Memory B cell (primary cell): Measurements from ENCODE around the gene KIF26B.
"Not testable (repeated sequence)": the region's sequence is repeated elsewhere in the genome, so short reads cannot be mapped to it uniquely, and the experiment has no call there.

Source experiments
- ATAC-seq: fragments of 150-1000 bp; cut with Tn5 transposase; 2 replicates; pipeline ENCODE4 v1.10.0; 2021; ENCODE audit warnings: low read depth, mild to moderate bottlenecking, moderate library complexity
- DNase-seq, 2 donors: peaks; one replicate each; pipeline ENCODE4 v3.0.0; 2022; ENCODE audit warnings: low spot score in 2 of 2
- H3K27ac Mint-ChIP-seq: one replicate; pipeline ENCODE4 v1.8.0; 2022; ENCODE audit warnings: mild to moderate bottlenecking, moderate library complexity, mixed read lengths
- H3K27me3 Mint-ChIP-seq: one replicate; pipeline ENCODE4 v1.8.0; 2022; ENCODE audit warnings: mixed read lengths
- H3K36me3 Mint-ChIP-seq: one replicate; pipeline ENCODE4 v1.8.0; 2022; ENCODE audit warnings: mild to moderate bottlenecking, mixed read lengths
- H3K4me1 Mint-ChIP-seq: one replicate; pipeline ENCODE4 v1.8.0; 2022; ENCODE audit warnings: mixed read lengths
- H3K4me3 Mint-ChIP-seq: one replicate; pipeline ENCODE4 v1.8.0; 2022; ENCODE audit warnings: mild to moderate bottlenecking, moderate library complexity, mixed read lengths
- H3K9me3 Mint-ChIP-seq: one replicate; pipeline ENCODE4 v1.8.0; 2022; ENCODE audit warnings: mixed read lengths

Gene KIF26B

GRCh38 chr1:245337829-245338484, 183.2 kb downstream of the KIF26B start:
- no peaks in the 10 kb centered on the region for H3K9me3 Mint-ChIP-seq
- H3K27me3 Mint-ChIP-seq, result peaks cover 3% of the 10 kb centered on the region
- H3K36me3 Mint-ChIP-seq, result no peaks in the 10 kb centered on the region
- no peak for ATAC-seq
- no peaks in the 10 kb centered on the region for H3K4me1 Mint-ChIP-seq
- H3K4me3 Mint-ChIP-seq, result no peak overlapping the region
- no peak overlapping the region for H3K27ac Mint-ChIP-seq
- no peak for DNase-seq

DNA sequence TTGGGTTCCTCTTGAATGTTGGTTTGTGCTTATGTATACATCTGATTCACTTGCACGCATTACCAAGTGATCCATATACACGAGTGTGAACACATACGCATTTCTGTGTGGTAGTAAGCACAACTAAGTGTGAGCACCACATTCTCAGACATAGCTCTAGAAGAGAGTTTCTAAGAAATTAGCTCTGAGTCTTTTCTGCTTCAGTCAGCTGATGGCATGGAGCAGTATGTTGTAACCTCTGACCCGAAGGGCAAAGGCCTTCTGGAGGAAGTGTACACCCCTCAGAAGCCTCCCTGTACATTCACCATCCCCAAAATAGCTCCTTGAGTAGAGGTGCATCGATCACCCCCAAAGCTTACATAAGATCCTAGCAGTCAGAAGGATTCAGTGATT, 183.7 kb downstream of the KIF26B start:
- no peaks in the 10 kb centered on the region for H3K4me1 Mint-ChIP-seq
- H3K27me3 Mint-ChIP-seq, result peaks cover 2% of the 10 kb centered on the region
- H3K9me3 Mint-ChIP-seq, result no peaks in the 10 kb centered on the region
- H3K27ac Mint-ChIP-seq, result no peak overlapping the region
- no peak overlapping the region for H3K4me3 Mint-ChIP-seq
- DNase-seq (no peak), ATAC-seq (no peak)
- H3K36me3 Mint-ChIP-seq, result no peaks in the 10 kb centered on the region

DNA sequence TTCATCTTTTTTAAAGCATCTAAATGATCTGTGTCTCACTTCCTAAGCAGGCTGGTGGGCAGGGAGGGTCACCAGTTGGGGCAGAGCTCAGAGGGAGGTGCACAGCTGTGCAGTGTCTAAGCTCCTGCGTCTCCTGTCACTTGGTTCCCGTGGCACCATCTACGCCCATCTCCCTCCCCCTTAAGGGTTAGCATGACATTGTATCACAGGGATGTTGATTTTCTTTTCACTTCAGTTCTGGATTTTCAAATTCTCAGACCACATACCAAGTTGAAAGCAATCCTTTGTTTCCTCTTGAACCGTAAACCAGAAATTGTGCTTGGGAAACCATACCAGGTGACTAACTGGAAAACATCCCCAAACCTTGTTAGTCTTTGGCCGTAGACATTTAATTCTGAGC, 187.0 kb downstream of the KIF26B start:
- Mint-ChIP-seq H3K4me1 (no peaks in the 10 kb centered on the region), H3K27me3 (peaks cover 9% of the 10 kb centered on the region), H3K27ac (no peak overlapping the region), H3K4me3 (no peak overlapping the region), H3K36me3 (no peaks in the 10 kb centered on the region), H3K9me3 (peaks cover 1% of the 10 kb centered on the region)
- ATAC-seq (no peak), DNase-seq (no peak)

- H3K4me3 Mint-ChIP-seq, result no peak overlapping the region
- no peaks in the 10 kb centered on the region for H3K36me3 Mint-ChIP-seq
- ATAC-seq (no peak), DNase-seq (no peak)
- H3K27ac Mint-ChIP-seq, result no peak overlapping the region
- H3K9me3 Mint-ChIP-seq, result peaks cover 1% of the 10 kb centered on the region
- peaks cover 18% of the 10 kb centered on the region for H3K27me3 Mint-ChIP-seq
- H3K4me1 Mint-ChIP-seq, result no peaks in the 10 kb centered on the region
Measured at GRCh38 chr1:245345191-245345884, 190.6 kb downstream of the KIF26B start.

GRCh38 chr1:245348626-245349025, 193.8 kb downstream of the KIF26B start:
- peaks cover 18% of the 10 kb centered on the region for H3K27me3 Mint-ChIP-seq
- H3K4me3 Mint-ChIP-seq, result no peak overlapping the region
- H3K4me1 Mint-ChIP-seq, result no peaks in the 10 kb centered on the region
- peaks cover 1% of the 10 kb centered on the region for H3K9me3 Mint-ChIP-seq
- ATAC-seq (no peak), DNase-seq (no peak)
- H3K27ac Mint-ChIP-seq, result no peak overlapping the region
- no peaks in the 10 kb centered on the region for H3K36me3 Mint-ChIP-seq

DNA sequence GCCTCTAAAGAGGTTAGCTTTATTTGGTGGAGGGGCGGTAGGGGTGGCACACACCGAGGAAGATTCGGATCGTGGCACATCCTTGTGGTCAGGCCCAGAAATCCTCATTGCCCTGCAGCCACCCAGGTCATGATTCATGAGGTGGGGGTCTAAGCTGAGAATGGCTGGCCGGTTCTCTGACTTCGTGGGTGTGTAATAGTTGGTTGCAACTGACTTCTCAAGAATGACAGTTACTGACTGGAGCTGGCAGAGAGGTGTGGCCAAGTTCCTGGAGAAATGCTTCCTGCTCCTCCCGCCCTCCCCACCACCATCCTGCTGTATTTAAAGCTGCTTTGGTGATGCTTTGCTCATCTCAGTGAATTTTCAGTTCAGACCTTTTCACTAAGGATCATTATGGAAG, 198.6 kb downstream of the KIF26B start:
- H3K9me3 Mint-ChIP-seq, result no peaks in the 10 kb centered on the region
- DNase-seq, result no peak

GRCh38 chr1:245353915-245354775, 199.4 kb downstream of the KIF26B start:
- DNase-seq, result no peak
- H3K9me3 Mint-ChIP-seq, result no peaks in the 10 kb centered on the region
- no peak overlapping the region for H3K4me3 Mint-ChIP-seq
- H3K4me1 Mint-ChIP-seq, result no peaks in the 10 kb centered on the region
- peaks cover 4% of the 10 kb centered on the region for H3K27me3 Mint-ChIP-seq
- no peak overlapping the region for H3K27ac Mint-ChIP-seq
- ATAC-seq, result no peak
- no peaks in the 10 kb centered on the region for H3K36me3 Mint-ChIP-seq

More for the DNA sequence above, 198.6 kb downstream of the KIF26B start:
- no peak overlapping the region for H3K4me3 Mint-ChIP-seq
- H3K27me3 Mint-ChIP-seq, result peaks cover 8% of the 10 kb centered on the region
- H3K36me3 Mint-ChIP-seq, result no peaks in the 10 kb centered on the region
- no peaks in the 10 kb centered on the region for H3K4me1 Mint-ChIP-seq
- ATAC-seq, result no peak
- no peak overlapping the region for H3K27ac Mint-ChIP-seq

DNA sequence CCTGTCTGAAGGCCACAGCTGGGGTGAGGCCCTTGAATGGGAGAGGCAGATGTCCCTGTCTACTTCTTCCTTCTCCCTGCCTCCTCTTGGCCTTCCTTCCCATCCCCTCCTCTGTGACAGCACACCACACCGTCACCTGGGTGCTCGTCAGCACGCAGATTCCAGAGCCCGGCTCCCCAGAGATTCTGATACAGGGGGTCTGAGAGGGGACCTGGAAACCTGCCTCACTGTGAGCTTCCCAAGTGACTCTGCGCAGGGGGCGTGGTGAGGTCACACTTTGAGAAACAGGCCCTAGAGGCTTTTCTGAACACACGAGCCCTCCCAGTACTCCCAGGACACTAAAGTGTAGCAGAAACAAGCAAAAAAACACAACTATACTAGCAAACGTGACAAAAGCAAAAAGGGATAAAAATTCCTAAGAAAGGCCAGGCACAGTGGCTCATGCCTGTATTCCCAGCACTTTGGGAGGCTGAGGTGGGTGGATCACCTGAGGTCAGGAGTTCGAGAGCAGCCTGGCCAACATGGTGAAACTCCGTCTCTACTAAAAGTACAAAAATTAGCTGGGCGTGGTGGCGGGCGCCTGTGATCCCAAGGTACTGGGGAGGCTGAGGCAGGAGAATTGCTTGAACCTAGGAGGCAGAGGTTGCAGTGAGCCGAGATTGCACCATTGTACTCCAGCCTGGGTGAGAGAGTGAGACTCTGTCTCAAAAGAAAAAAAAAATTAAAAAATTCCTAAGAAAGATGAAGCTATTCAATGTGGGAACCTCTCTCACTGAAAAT, 201.3 kb downstream of the KIF26B start:
- H3K4me3 Mint-ChIP-seq, H3K27me3 Mint-ChIP-seq, DNase-seq, H3K4me1 Mint-ChIP-seq, H3K9me3 Mint-ChIP-seq, ATAC-seq, H3K36me3 Mint-ChIP-seq, H3K27ac Mint-ChIP-seq: not testable (repeated sequence)

GRCh38 chr1:245356891-245357585, 202.3 kb downstream of the KIF26B start:
- no peak for ATAC-seq
- no peak overlapping the region for H3K27ac Mint-ChIP-seq
- H3K36me3 Mint-ChIP-seq, result no peaks in the 10 kb centered on the region
- no peaks in the 10 kb centered on the region for H3K4me1 Mint-ChIP-seq
- no peak for DNase-seq
- no peak overlapping the region for H3K4me3 Mint-ChIP-seq
- H3K27me3 Mint-ChIP-seq, result peaks cover 6% of the 10 kb centered on the region
- no peaks in the 10 kb centered on the region for H3K9me3 Mint-ChIP-seq

GRCh38 chr1:245359101-245359680, 204.4 kb downstream of the KIF26B start:
- H3K36me3 Mint-ChIP-seq, H3K27ac Mint-ChIP-seq, H3K4me1 Mint-ChIP-seq, ATAC-seq, DNase-seq, H3K27me3 Mint-ChIP-seq, H3K4me3 Mint-ChIP-seq, H3K9me3 Mint-ChIP-seq: not testable (repeated sequence)

DNA sequence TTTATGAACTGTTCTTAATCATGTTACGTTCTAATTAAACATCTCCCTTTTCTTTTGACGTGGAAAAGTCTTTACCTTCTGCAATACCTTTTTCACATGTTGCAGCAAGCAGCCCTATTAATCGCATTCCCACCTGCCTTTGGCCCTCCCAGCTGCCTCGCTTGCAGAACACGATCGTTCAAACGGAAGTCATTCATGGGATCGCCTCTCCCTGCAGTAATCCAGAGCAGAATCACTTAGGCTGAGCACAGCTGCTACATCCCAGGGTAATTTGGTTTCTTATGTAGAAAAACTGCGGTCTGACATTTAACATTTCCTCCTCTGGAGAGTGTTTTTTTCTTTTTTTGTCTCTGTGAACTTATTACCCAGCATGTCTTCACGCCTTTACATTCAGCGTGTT, 206.3 kb downstream of the KIF26B start:
- no peaks in the 10 kb centered on the region for H3K9me3 Mint-ChIP-seq
- peaks cover 3% of the 10 kb centered on the region for H3K27me3 Mint-ChIP-seq
- H3K36me3 Mint-ChIP-seq, result no peaks in the 10 kb centered on the region
- no peak overlapping the region for H3K4me3 Mint-ChIP-seq
- ATAC-seq (no peak), DNase-seq (no peak)
- no peak overlapping the region for H3K27ac Mint-ChIP-seq
- H3K4me1 Mint-ChIP-seq, result peaks cover 3% of the 10 kb centered on the region

- H3K27ac Mint-ChIP-seq, result no peak overlapping the region
- no peak overlapping the region for H3K4me3 Mint-ChIP-seq
- no peaks in the 10 kb centered on the region for H3K36me3 Mint-ChIP-seq
- no peak for DNase-seq
- H3K4me1 Mint-ChIP-seq, result peaks cover 3% of the 10 kb centered on the region
- no peak for ATAC-seq
- H3K9me3 Mint-ChIP-seq, result no peaks in the 10 kb centered on the region
- H3K27me3 Mint-ChIP-seq, result peaks cover 3% of the 10 kb centered on the region
Measured at GRCh38 chr1:245361951-245362350, 207.2 kb downstream of the KIF26B start.
